Activated CD8-positive, alpha-beta T cell treated with anti-CD3 and anti-CD28 coated beads for 36 hours (primary cell): ENCODE data around the gene SEPTIN5. TPM values are rescaled to one million over a fixed set of nuclear protein-coding genes. Genes with fewer than 3 reads are reported as not detected.

Experiments used
- ATAC-seq: fragments of 200-7000 bp; cut with Tn5 transposase; one replicate; pipeline ENCODE4 v1.10.0; 2021; ENCODE audit warnings: mild to moderate bottlenecking, moderate library complexity
- CTCF ChIA-PET: fragments of 350-600 bp; sonication (Branson Sonifier 250); formaldehyde crosslinking; loops from one replicate; lab custom pipeline; 2021; ENCODE audit warnings: antibody characterized with exemption; lab: Charles Lee
- POLR2A ChIA-PET: fragments of 350-600 bp; sonication (Branson Sonifier 250); formaldehyde crosslinking; loops from one replicate; lab custom pipeline; 2021; ENCODE audit warnings: antibody characterized with exemption; lab: Charles Lee
- DNase-seq: peaks from one replicate; pipeline ENCODE4 v3.0.0-alpha.2; 2020
- H3K27ac Mint-ChIP-seq: one replicate; pipeline ENCODE4 v1.8.0; 2021; ENCODE audit warnings: mild to moderate bottlenecking, mixed read lengths
- H3K27me3 Mint-ChIP-seq: one replicate; pipeline ENCODE4 v1.8.0; 2021; ENCODE audit warnings: mixed read lengths
- H3K36me3 Mint-ChIP-seq: one replicate; pipeline ENCODE4 v1.8.0; 2021; ENCODE audit warnings: low read depth, mixed read lengths
- H3K4me1 Mint-ChIP-seq: one replicate; pipeline ENCODE4 v1.8.0; 2021; ENCODE audit warnings: low read depth, mixed read lengths
- H3K4me3 Mint-ChIP-seq: one replicate; pipeline ENCODE4 v1.8.0; 2021; ENCODE audit warnings: mild to moderate bottlenecking, moderate library complexity, mixed read lengths
- H3K9me3 Mint-ChIP-seq: one replicate; pipeline ENCODE4 v1.8.0; 2021; ENCODE audit warnings: mixed read lengths
- CTCF ChIP-seq: fragments of 200-600 bp; IDR thresholded peaks from one replicate; pipeline ENCODE4 v1.8.0; 2022; ENCODE audit warnings: antibody characterized with exemption, mild to moderate bottlenecking
- intact Hi-C: fragments of 100-400 bp; cut with micrococcal nuclease; formaldehyde crosslinking; loops from one replicate; pipeline ENCODE4 v1.10.0; 2022
- total RNA-seq, 2 experiments: library from RNA; stranded (reverse); gene quantifications; one replicate each; pipeline ENCODE4 v1.2.3, GENCODE V29; 2021

Gene SEPTIN5
- total RNA-seq, 2 experiments from 2014 or later: 1.3 to 1.5 TPM

- H3K27ac Mint-ChIP-seq: no peak overlapping the region
- CTCF ChIA-PET: interaction anchor here (0.8 to 5.4 kb wide), 4 partner anchors 11 to 165 kb away, joined by 3 to 25 read pairs (median 4); no protein-coding TSS in a partner anchor
Observed at GRCh38 chr22:19745155-19746101, 31.1 kb downstream of the SEPTIN5 start.

GRCh38 chr22:19746726-19747125, 32.4 kb downstream of the SEPTIN5 start:
- intact Hi-C loops: no loop called here
- ChIA-PET POLR2A (interaction anchor here (1.0 kb wide), 1 partner anchor 179 kb away, joined by 3 read pairs; no protein-coding TSS in a partner anchor), CTCF (interaction anchor here (0.7 to 5.4 kb wide), 2 partner anchors 16 to 163 kb away, joined by 3 to 25 read pairs; no protein-coding TSS in a partner anchor)
- Mint-ChIP-seq H3K4me3 (no peak overlapping the region), H3K9me3 (no peaks in the 10 kb centered on the region), H3K27ac (no peak overlapping the region), H3K36me3 (no peaks in the 10 kb centered on the region), H3K27me3 (no peaks in the 10 kb centered on the region), H3K4me1 (no peaks in the 10 kb centered on the region)
- ATAC-seq (no peak), DNase-seq (no peak)
- TF ChIP-seq CTCF: no peak

More at GRCh38 chr22:19745155-19746101, 31.1 kb downstream of the SEPTIN5 start:
- intact Hi-C loops: no loop called here
- no peaks in the 10 kb centered on the region for H3K9me3 Mint-ChIP-seq
- no peaks in the 10 kb centered on the region for H3K4me1 Mint-ChIP-seq
- POLR2A ChIA-PET: no interaction called here
- H3K36me3 Mint-ChIP-seq: no peaks in the 10 kb centered on the region
- ATAC-seq (no peak), DNase-seq (no peak)
- H3K4me3 Mint-ChIP-seq: no peak overlapping the region
- no peak for TF ChIP-seq CTCF
- no peaks in the 10 kb centered on the region for H3K27me3 Mint-ChIP-seq

- intact Hi-C loops: no loop called here
- H3K4me1 Mint-ChIP-seq: no peaks in the 10 kb centered on the region
- H3K36me3 Mint-ChIP-seq: no peaks in the 10 kb centered on the region
- CTCF ChIA-PET: interaction anchor here (5.4 kb wide), 1 partner anchor 17 kb away, joined by 25 read pairs; no protein-coding TSS in a partner anchor
- DNase-seq (no peak), ATAC-seq (no peak)
- H3K27ac Mint-ChIP-seq: no peak overlapping the region
- POLR2A ChIA-PET: no interaction called here
- no peak overlapping the region for H3K4me3 Mint-ChIP-seq
- H3K27me3 Mint-ChIP-seq: peaks cover under 1% of the 10 kb centered on the region
- no peak for TF ChIP-seq CTCF
- H3K9me3 Mint-ChIP-seq: no peaks in the 10 kb centered on the region
Observed at GRCh38 chr22:19747551-19747950, 33.2 kb downstream of the SEPTIN5 start.

- no peaks in the 10 kb centered on the region for H3K9me3 Mint-ChIP-seq
- no peak for DNase-seq
- CTCF ChIA-PET: interaction anchor here (5.4 kb wide), 1 partner anchor 18 kb away, joined by 25 read pairs; no protein-coding TSS in a partner anchor
- intact Hi-C loops: no loop called here
- TF ChIP-seq CTCF: no peak
- ATAC-seq: no peak
- POLR2A ChIA-PET: no interaction called here
- H3K27ac Mint-ChIP-seq: no peak overlapping the region
- no peak overlapping the region for H3K4me3 Mint-ChIP-seq
- H3K27me3 Mint-ChIP-seq: peaks cover 6% of the 10 kb centered on the region
- no peaks in the 10 kb centered on the region for H3K4me1 Mint-ChIP-seq
- no peaks in the 10 kb centered on the region for H3K36me3 Mint-ChIP-seq
Observed at GRCh38 chr22:19748139-19748538, 33.8 kb downstream of the SEPTIN5 start.
